ENCODE data around the gene AFG1L.

The AFG1L gene

DNA sequence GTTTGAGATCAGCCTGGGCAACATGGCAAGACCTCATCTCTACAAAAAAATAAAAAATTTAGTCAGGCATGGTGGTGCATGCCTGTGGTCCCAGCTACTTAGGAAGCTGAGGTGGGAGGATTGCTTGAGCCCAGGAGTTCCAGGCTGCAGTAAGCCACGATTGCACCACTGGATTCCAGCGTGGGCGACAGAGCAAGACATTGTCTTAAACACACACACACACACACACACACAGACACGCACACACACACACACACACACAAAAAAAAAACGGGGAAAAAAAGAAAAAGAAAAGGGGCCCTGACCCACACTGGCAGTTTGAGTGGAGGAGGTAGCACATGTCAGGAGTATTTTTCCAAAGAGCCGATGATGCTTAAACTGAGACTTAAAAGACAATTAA is 122.2 kb downstream of the AFG1L start:
- no peaks in the 10 kb centered on the region for H3K27me3 ChIP-seq (ENCODE audit: insufficient read depth, low read length)
- peaks cover 16% of the 10 kb centered on the region for H3K4me1 ChIP-seq (ENCODE audit: insufficient read depth, low read length)
- H3K4me3 ChIP-seq (ENCODE audit: low read length) = no peak overlapping the region
- no peak overlapping the region for H2AFZ ChIP-seq (ENCODE audit: low read depth, low read length)
- no peaks in the 10 kb centered on the region for H3K36me3 ChIP-seq (ENCODE audit: insufficient read depth, low read length)
- H3K9me3 ChIP-seq (ENCODE audit: low read length) = no peaks in the 10 kb centered on the region

DNA sequence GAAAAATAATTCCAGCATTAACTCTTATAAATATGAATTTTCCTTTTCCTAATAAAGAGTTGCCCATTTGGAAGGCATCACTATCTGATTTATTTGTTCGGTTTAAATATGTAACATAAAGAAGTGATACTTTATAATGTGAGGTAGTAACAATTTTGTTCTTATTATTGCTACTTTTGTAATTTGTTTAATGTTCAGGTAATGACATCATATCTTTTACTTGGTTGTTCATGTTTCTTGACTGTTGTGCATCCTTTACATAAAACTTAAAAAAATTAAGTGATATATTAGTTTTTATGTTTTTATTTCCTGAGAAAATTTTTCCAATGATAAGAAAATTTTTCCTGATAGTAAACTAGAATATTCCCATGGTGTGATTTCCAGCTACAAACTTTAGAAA is 124.6 kb downstream of the AFG1L start:
- no peak overlapping the region for H3K4me3 ChIP-seq (ENCODE audit: low read length)
- H3K27me3 ChIP-seq (ENCODE audit: insufficient read depth, low read length) = no peaks in the 10 kb centered on the region
- no peaks in the 10 kb centered on the region for H3K36me3 ChIP-seq (ENCODE audit: insufficient read depth, low read length)
- no peaks in the 10 kb centered on the region for H3K9me3 ChIP-seq (ENCODE audit: low read length)
- peaks cover 16% of the 10 kb centered on the region for H3K4me1 ChIP-seq (ENCODE audit: insufficient read depth, low read length)
- H2AFZ ChIP-seq (ENCODE audit: low read depth, low read length) = no peak overlapping the region

DNA sequence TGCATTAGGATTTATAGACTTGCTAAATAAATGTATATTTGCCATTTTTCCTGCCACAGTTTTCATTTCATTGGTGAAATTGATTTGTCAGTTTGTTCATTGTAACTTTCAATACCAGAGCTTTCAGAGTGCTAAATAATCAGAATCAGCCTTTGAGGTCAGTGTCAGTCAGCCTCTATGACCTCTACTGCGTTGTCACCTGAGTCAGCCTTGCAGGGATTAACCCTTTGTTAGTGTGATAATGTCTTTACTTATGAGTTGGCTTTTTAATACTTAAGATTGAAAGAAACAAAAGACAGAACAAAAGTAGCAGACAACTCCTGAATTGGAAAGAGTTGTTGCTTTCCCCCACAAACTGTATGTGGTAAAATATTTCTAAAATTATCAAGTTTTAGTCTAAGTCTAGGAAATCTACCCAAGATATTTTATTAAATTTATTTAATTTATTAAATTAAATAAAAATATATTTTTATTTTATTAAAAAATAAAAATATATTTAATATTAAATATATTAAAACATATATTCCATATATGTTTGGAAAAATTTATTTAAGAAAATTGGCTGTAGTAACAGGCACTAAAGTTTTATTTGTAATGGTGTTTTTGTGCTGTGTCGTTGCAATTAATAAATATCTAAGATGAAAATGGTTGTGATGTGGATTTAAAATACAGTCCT is 125.2 kb downstream of the AFG1L start:
- no peaks in the 10 kb centered on the region for H3K9me3 ChIP-seq (ENCODE audit: low read length)
- no peaks in the 10 kb centered on the region for H3K27me3 ChIP-seq (ENCODE audit: insufficient read depth, low read length)
- no peak overlapping the region for H3K4me3 ChIP-seq (ENCODE audit: low read length)
- peaks cover 16% of the 10 kb centered on the region for H3K4me1 ChIP-seq (ENCODE audit: insufficient read depth, low read length)
- H3K36me3 ChIP-seq (ENCODE audit: insufficient read depth, low read length) = no peaks in the 10 kb centered on the region
- no peak overlapping the region for H2AFZ ChIP-seq (ENCODE audit: low read depth, low read length)

DNA sequence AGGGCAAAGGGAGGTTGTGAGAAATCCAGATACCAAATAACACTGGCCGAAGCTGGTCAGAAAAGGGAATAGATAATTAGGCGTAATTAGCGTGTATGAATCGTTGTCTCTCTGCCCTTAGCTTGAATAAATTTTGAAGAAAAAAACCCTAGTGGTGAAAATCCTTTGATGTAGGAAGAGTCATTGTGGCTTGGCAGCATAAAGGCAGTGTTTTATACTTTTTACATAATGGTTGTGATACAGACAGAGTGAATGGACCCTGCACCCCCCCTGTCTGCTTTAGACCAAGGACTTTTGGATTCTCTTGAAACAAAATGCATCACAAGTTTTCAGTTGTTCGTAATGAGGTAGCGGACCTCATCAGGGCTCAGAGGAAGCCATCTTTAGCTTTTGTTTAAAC is 126.5 kb downstream of the AFG1L start:
- no peak overlapping the region for H3K4me3 ChIP-seq (ENCODE audit: low read length)
- no peaks in the 10 kb centered on the region for H3K9me3 ChIP-seq (ENCODE audit: low read length)

DNA sequence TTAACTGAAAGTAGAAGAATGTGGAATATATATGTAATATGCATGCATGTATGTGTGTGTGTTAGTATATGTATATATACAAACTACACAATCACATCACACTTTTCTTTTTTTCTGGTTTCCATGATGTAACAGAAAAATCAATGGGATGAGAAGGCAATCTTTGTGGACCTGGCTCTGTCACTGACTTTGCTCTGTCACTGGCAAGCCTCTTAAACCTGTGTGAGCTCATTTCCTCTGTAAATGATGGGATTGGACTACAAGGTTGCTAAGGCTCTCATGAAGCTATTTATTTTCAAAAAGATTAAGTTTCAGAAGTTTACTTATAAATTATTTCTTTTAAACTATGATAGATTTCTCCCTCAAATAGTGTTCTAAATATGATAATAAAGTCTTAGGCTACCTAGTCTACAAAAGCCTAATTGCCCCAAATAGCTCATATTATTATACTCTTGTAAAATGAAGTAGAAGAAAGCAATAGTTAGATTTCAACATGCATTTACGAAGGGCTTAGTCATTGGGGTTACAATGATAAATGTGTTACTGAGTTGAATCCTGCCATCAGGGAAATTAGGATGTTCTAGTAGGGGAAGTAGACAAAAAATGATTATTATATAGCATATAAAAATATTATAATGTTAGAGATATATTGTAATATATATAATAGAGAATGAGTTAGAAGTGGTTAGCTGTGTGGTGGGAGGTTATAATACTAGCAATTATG is 129.3 kb downstream of the AFG1L start:
- Histone ChIP-seq H3K27me3 (ENCODE audit: insufficient read depth, low read length) (no peaks in the 10 kb centered on the region), H3K4me1 (ENCODE audit: insufficient read depth, low read length) (peaks cover 19% of the 10 kb centered on the region), H3K4me3 (ENCODE audit: low read length) (no peak overlapping the region), H3K9me3 (ENCODE audit: low read length) (no peaks in the 10 kb centered on the region), H3K36me3 (ENCODE audit: insufficient read depth, low read length) (no peaks in the 10 kb centered on the region), H2AFZ (ENCODE audit: low read depth, low read length) (no peak overlapping the region)

More for the DNA sequence above, 126.5 kb downstream of the AFG1L start:
- Histone ChIP-seq H2AFZ (ENCODE audit: low read depth, low read length) (no peak overlapping the region), H3K4me1 (ENCODE audit: insufficient read depth, low read length) (peaks cover 18% of the 10 kb centered on the region), H3K27me3 (ENCODE audit: insufficient read depth, low read length) (no peaks in the 10 kb centered on the region), H3K36me3 (ENCODE audit: insufficient read depth, low read length) (no peaks in the 10 kb centered on the region)

DNA sequence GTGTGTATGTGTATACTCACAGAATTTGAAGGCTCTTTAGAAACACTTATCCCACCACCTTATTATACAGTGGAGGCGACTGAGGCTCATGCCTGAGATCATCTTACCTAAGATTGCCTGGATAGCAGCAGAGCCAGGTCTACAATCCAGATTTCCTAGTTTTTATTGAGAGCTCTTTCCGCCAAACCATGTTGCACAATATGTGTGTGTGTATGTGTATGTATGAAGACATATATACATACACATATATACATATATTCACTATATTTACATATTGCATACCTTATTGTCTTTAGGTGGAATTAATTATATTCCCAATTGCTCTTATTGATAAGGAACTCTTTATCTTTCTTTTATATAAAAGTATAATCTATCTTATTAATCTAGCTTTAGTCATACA is 130.6 kb downstream of the AFG1L start:
- Histone ChIP-seq H3K4me3 (ENCODE audit: low read length) (no peak overlapping the region), H3K27me3 (ENCODE audit: insufficient read depth, low read length) (no peaks in the 10 kb centered on the region), H3K36me3 (ENCODE audit: insufficient read depth, low read length) (no peaks in the 10 kb centered on the region), H3K4me1 (ENCODE audit: insufficient read depth, low read length) (peaks cover 13% of the 10 kb centered on the region), H2AFZ (ENCODE audit: low read depth, low read length) (no peak overlapping the region), H3K9me3 (ENCODE audit: low read length) (peaks cover 2% of the 10 kb centered on the region)

DNA sequence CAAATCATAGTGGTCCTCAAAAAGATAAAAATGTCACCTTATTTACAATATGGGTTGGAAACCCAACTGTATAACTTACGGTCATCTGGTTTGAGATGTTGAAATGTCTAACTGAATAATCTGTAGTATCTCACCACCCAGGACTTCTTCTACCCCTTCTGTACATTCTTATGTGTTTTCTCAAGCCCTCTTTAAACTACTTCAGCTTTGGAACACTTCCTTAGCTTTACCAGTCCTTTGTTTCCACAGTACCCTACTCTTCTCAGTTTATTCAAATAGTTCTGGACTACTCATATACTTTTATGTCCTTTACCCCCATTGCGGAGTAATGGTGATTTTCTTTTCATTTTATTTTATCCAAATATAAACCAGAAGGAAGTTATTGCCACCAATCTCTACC is 137.3 kb downstream of the AFG1L start:
- Histone ChIP-seq H3K4me1 (ENCODE audit: insufficient read depth, low read length) (no peaks in the 10 kb centered on the region), H3K4me3 (ENCODE audit: low read length) (no peak overlapping the region), H2AFZ (ENCODE audit: low read depth, low read length) (no peak overlapping the region), H3K36me3 (ENCODE audit: insufficient read depth, low read length) (no peaks in the 10 kb centered on the region), H3K27me3 (ENCODE audit: insufficient read depth, low read length) (no peaks in the 10 kb centered on the region), H3K9me3 (ENCODE audit: low read length) (peaks cover 2% of the 10 kb centered on the region)

DNA sequence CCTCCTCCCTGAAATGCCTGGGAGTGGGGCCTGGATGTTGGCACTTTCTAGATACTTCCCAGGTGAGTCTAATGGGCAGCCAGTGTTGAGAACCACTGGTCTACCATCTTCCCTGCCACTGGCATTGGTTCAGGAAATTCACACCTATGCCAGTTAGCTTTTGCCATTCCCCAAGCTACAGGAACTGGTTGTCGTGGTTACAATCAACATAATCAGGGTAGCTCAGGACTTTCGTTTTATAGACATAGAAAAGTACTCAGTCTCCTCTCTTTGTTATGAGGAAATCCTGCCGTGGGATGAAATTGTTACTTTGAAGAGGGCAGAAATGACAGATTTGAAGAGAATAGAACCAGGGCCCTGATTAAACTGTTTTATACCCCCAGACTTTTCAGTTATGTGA is 137.9 kb downstream of the AFG1L start:
- Histone ChIP-seq H3K36me3 (ENCODE audit: insufficient read depth, low read length) (no peaks in the 10 kb centered on the region), H3K4me3 (ENCODE audit: low read length) (no peak overlapping the region), H3K27me3 (ENCODE audit: insufficient read depth, low read length) (no peaks in the 10 kb centered on the region), H2AFZ (ENCODE audit: low read depth, low read length) (no peak overlapping the region), H3K4me1 (ENCODE audit: insufficient read depth, low read length) (no peaks in the 10 kb centered on the region), H3K9me3 (ENCODE audit: low read length) (peaks cover 2% of the 10 kb centered on the region)

DNA sequence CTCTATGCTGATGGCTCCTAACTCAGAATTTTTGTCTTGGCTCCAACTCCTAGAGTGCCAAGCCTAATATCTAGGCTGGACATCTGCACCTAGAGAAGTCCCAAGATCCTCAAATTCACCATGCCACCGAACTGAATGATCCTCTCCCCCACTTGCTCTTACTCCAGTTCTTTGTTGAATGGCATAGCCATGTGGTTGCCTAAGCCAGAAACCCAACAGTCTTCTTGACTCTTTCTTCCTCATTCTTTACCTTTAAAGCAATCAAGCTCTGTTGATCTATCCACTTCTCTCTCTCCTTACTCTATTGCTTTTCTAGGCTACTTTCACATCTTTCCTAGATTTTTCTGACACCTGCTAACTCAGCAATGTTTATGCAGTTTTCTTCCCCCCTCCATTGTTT is 139.4 kb downstream of the AFG1L start:
- Histone ChIP-seq H3K9me3 (ENCODE audit: low read length) (peaks cover 2% of the 10 kb centered on the region), H3K4me3 (ENCODE audit: low read length) (no peak overlapping the region), H2AFZ (ENCODE audit: low read depth, low read length) (no peak overlapping the region), H3K27me3 (ENCODE audit: insufficient read depth, low read length) (no peaks in the 10 kb centered on the region), H3K36me3 (ENCODE audit: insufficient read depth, low read length) (no peaks in the 10 kb centered on the region), H3K4me1 (ENCODE audit: insufficient read depth, low read length) (no peaks in the 10 kb centered on the region)

DNA sequence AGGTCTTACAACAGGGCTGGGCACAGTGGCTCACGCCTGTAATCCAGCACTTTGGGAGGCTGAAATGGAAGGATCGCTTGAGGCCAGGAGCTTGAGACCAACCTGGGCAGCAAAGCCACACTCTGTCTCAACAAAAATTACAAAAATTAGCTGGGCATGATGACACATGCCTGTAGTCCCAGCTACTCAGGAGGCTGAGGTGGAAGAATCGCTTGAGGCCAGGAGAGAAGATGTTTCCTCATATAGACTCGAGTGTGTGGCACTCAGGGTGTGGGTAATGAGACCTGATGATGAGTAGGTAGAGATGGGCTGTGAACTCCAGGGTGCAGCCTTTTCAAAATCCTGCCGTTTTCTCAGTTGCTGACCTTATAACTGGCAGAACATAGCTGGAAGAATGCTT is 140.5 kb downstream of the AFG1L start:
- no peak overlapping the region for H3K4me3 ChIP-seq (ENCODE audit: low read length)
- H3K27me3 ChIP-seq (ENCODE audit: insufficient read depth, low read length) = no peaks in the 10 kb centered on the region
- H2AFZ ChIP-seq (ENCODE audit: low read depth, low read length) = no peak overlapping the region
- no peaks in the 10 kb centered on the region for H3K36me3 ChIP-seq (ENCODE audit: insufficient read depth, low read length)
- no peaks in the 10 kb centered on the region for H3K4me1 ChIP-seq (ENCODE audit: insufficient read depth, low read length)
- no peaks in the 10 kb centered on the region for H3K9me3 ChIP-seq (ENCODE audit: low read length)

DNA sequence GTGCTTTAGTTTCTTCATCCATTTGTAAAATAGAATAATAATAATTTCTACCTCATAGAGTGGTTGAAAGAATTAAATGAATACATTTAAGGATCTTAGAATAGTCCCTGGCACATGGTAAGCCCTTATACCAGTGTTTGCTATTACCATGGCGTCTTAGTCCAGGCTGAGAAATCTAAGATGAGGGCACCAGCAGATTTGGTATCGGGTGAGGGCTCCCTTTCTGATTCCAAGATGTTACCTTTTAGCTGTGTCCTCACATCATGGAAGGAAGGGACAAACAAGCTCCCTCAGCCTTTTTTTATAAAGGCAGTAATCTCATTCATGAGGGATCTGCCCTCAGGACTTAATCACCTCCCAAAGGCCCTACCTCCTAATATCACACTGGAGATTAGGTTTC is 141.9 kb downstream of the AFG1L start:
- no peak overlapping the region for H3K4me3 ChIP-seq (ENCODE audit: low read length)
- no peak overlapping the region for H2AFZ ChIP-seq (ENCODE audit: low read depth, low read length)
- no peaks in the 10 kb centered on the region for H3K27me3 ChIP-seq (ENCODE audit: insufficient read depth, low read length)
- H3K4me1 ChIP-seq (ENCODE audit: insufficient read depth, low read length) = no peaks in the 10 kb centered on the region
- H3K36me3 ChIP-seq (ENCODE audit: insufficient read depth, low read length) = no peaks in the 10 kb centered on the region
- H3K9me3 ChIP-seq (ENCODE audit: low read length) = no peaks in the 10 kb centered on the region

DNA sequence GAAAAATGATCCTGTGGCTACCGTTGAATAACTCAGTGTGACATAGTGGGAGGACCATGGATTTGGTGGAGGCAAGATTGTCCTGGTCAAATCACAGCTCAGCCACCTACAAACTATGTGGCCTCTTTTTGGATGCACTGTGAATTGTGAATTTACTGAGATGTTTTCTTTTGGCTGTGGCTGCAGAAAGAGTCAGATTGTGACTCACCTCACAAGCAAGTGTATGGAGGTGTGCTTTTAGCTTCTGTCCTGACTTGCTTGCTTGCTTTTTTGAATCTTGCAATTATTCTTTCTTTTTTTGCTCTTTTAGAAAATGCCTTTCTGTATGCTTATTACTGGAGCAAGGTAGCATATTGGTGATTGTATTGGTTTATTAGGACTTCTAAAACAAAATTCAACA is 143.0 kb downstream of the AFG1L start:
- no peaks in the 10 kb centered on the region for H3K36me3 ChIP-seq (ENCODE audit: insufficient read depth, low read length)
- H3K4me1 ChIP-seq (ENCODE audit: insufficient read depth, low read length) = no peaks in the 10 kb centered on the region
- H3K9me3 ChIP-seq (ENCODE audit: low read length) = no peaks in the 10 kb centered on the region
- H3K27me3 ChIP-seq (ENCODE audit: insufficient read depth, low read length) = no peaks in the 10 kb centered on the region
- H3K4me3 ChIP-seq (ENCODE audit: low read length) = no peak overlapping the region
- no peak overlapping the region for H2AFZ ChIP-seq (ENCODE audit: low read depth, low read length)

DNA sequence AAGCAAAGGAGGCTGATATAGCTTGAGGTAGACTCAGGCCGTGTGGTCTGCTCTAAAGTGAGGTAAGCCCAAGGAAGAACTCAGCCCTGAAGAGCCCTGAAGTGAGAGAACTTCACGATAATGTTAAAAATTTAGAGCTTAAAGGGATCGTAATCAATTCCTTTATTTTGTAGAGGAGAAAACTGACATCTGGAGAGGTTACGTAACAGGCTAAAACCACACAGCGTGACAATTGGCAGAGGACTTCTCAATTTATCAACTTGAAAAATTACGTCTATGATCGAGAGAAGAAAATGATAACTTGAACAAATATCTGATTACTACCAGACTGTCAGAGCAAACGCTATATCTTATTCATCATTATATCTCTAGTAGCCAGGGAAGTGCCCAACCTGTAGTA is 144.1 kb downstream of the AFG1L start:
- Histone ChIP-seq H3K27me3 (ENCODE audit: insufficient read depth, low read length) (no peaks in the 10 kb centered on the region), H2AFZ (ENCODE audit: low read depth, low read length) (no peak overlapping the region), H3K36me3 (ENCODE audit: insufficient read depth, low read length) (no peaks in the 10 kb centered on the region), H3K4me3 (ENCODE audit: low read length) (no peak overlapping the region), H3K9me3 (ENCODE audit: low read length) (no peaks in the 10 kb centered on the region), H3K4me1 (ENCODE audit: insufficient read depth, low read length) (no peaks in the 10 kb centered on the region)

DNA sequence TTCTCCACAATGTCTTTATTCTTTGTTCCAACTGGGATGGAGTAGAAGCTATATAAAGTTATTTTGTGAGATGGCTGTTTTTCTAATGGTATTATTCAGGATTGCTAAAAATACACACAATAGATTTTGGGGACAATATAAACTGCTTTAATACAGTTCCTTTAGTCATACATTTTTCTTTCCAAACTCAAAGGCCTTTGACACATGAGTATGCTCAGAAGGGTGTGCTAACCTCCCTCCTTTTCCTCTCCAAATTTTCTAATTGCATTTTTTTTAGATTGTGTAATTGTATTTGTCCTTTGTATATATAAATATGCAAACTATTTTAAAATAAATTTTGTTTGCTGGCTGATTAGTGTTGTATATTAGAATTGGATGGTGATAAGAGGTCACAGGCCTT is 146.3 kb downstream of the AFG1L start:
- no peaks in the 10 kb centered on the region for H3K36me3 ChIP-seq (ENCODE audit: insufficient read depth, low read length)
- H3K27me3 ChIP-seq (ENCODE audit: insufficient read depth, low read length) = no peaks in the 10 kb centered on the region
- H3K4me1 ChIP-seq (ENCODE audit: insufficient read depth, low read length) = no peaks in the 10 kb centered on the region
- no peak overlapping the region for H2AFZ ChIP-seq (ENCODE audit: low read depth, low read length)
- no peak overlapping the region for H3K4me3 ChIP-seq (ENCODE audit: low read length)
- no peaks in the 10 kb centered on the region for H3K9me3 ChIP-seq (ENCODE audit: low read length)
